GM12878 (cell line): ENCODE measurements around the gene COL15A1.

Source experiments
- BHLHE40 ChIP-seq, 2 experiments: fragments of 450-650 bp in 1 of 2; IDR thresholded peaks; 2 replicates each; pipeline ENCODE4 v1.6.1; 2011 to 2017; ENCODE audit warnings: low read depth in 2 of 2, borderline replicate concordance in 1 of 2, improper control_type of control experiment in 1 of 2, low read length in 1 of 2, mild to moderate bottlenecking in 1 of 2
- CTCF ChIP-seq, 3 experiments: IDR thresholded peaks in 2 of 3; conservative IDR thresholded peaks in 1 of 3; 2 replicates each; pipeline ENCODE4 v1.5.1; 2011; ENCODE audit warnings: low read depth in 3 of 3, low read length in 3 of 3, mild to moderate bottlenecking in 3 of 3, control low read depth in 2 of 3, moderate library complexity in 2 of 3, inconsistent platforms in 1 of 3, mixed read lengths in 1 of 3; ENCODE audit not compliant: control insufficient read depth in 2 of 3, insufficient read depth in 1 of 3; ENCODE audit errors: extremely low read depth in 1 of 3
- CUX1 ChIP-seq: IDR thresholded peaks from 2 replicates; pipeline ENCODE4 v1.6.1; 2012; ENCODE audit warnings: improper control_type of control experiment, low read depth, low read length; ENCODE audit not compliant: insufficient replicate concordance
- E4F1 ChIP-seq: fragments of 450-650 bp; IDR thresholded peaks from 2 replicates; pipeline ENCODE4 v1.6.1; 2018; ENCODE audit warnings: borderline replicate concordance, mild to moderate bottlenecking; ENCODE audit not compliant: partially characterized antibody
- EP300 ChIP-seq, 2 experiments: fragments of 150-350 bp in 1 of 2; IDR thresholded peaks; 2 replicates each; pipeline ENCODE4 v1.6.1; 2011 to 2012; ENCODE audit warnings: low read depth in 2 of 2, low read length in 2 of 2, borderline replicate concordance in 1 of 2, improper control_type of control experiment in 1 of 2, inconsistent platforms in 1 of 2; ENCODE audit not compliant: control insufficient read depth in 1 of 2
- POLR2A ChIP-seq: IDR thresholded peaks from 2 replicates; pipeline ENCODE4 v1.6.1; 2011; ENCODE audit warnings: low read depth, mild to moderate bottlenecking, low read length
- PRDM15 ChIP-seq: fragments of 450-650 bp; formaldehyde crosslinking; IDR thresholded peaks from 2 replicates; pipeline ENCODE4 v1.4.0; 2020; ENCODE audit warnings: mild to moderate bottlenecking, moderate library complexity
- REST ChIP-seq: IDR thresholded peaks from 2 replicates; pipeline ENCODE4 v1.6.1; 2012; ENCODE audit warnings: mild to moderate bottlenecking, low read depth, low read length
- TBL1XR1 ChIP-seq: IDR thresholded peaks from 2 replicates; pipeline ENCODE4 v1.6.1; 2012; ENCODE audit warnings: low read depth, low read length, improper control_type of control experiment
- TCF12 ChIP-seq: IDR thresholded peaks from 2 replicates; pipeline ENCODE4 v1.6.1; 2011; ENCODE audit warnings: low read depth, mild to moderate bottlenecking, low read length
- ZNF384 ChIP-seq: IDR thresholded peaks from 2 replicates; pipeline ENCODE4 v1.6.1; 2012; ENCODE audit warnings: low read depth, mild to moderate bottlenecking, low read length, improper control_type of control experiment, borderline replicate concordance

GRCh38 chr9:99042620-99043019 lies 98.9 kb downstream of the COL15A1 start:
- TF ChIP-seq TBL1XR1: no peak
- no peak for TF ChIP-seq TCF12
- TF ChIP-seq POLR2A: no peak
- no peak for TF ChIP-seq EP300 (IDR thresholded peaks at IDR 0.05; ENCODE audit: borderline replicate concordance in 1 of 2, control insufficient read depth in 1 of 2, low read depth in 2 of 2, low read length in 2 of 2)
- TF ChIP-seq BHLHE40 (IDR thresholded peaks at IDR 0.05; ENCODE audit: borderline replicate concordance in 1 of 2, low read depth in 2 of 2, low read length in 1 of 2): no peak
- no peak for TF ChIP-seq ZNF384
- no peak for TF ChIP-seq CTCF (IDR thresholded peaks at IDR 0.05 in 2 of 3, conservative IDR thresholded peaks at IDR 0.05 in 1 of 3; ENCODE audit: control insufficient read depth in 2 of 3, extremely low read depth in 1 of 3, insufficient read depth in 1 of 3, low read depth in 3 of 3, low read length in 3 of 3)
- no peak for TF ChIP-seq PRDM15
- no peak for TF ChIP-seq REST
- no peak for TF ChIP-seq E4F1
- no peak for TF ChIP-seq CUX1
